ENCODE results near the gene GRHL3.
A peak's percentile ranks its signal among the peaks of the same experiment; 100 is the strongest.

The GRHL3 gene

DNA sequence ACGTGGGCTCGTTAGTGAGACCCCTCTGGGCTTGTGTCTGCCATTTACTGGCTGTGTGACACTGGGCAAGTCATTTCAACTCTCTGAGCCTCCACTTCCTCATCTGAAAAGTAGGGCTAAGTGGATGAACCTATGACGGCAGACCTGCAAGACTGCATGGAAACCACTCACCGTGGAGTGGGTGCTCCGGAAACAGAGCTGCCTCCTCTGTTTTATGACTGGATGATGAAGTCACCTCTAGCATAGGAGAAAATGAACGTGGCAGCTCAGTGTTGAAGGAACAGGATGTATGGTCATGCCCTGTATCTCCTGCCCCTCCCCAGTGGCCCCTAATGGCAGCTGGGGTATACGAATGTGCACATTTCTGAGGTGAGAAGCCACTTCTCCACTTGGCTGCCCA lies 53.9 kb downstream of the GRHL3 start:
- DNase-seq (ENCODE audit: low spot score), result no peak

DNA sequence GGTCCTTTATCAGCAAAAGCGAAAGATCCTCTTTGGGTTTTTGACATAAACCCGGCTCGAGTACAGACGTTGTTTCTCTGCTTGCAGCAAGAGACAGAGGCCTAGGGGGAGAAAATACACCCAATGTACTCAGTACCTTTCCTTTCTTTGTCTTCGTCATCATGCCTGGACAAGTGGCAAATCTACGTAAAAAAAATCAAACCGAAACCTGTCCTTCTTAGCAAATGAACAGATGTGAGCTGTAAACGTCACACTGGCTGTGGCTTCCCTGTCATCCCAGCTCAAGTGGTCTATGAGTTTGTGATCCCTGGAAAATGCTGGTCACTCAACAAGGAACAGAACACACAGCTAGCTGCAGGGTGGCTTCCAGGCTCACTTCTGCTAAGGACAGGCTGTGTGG lies 54.6 kb downstream of the GRHL3 start:
- no peak for DNase-seq (ENCODE audit: low spot score)

DNA sequence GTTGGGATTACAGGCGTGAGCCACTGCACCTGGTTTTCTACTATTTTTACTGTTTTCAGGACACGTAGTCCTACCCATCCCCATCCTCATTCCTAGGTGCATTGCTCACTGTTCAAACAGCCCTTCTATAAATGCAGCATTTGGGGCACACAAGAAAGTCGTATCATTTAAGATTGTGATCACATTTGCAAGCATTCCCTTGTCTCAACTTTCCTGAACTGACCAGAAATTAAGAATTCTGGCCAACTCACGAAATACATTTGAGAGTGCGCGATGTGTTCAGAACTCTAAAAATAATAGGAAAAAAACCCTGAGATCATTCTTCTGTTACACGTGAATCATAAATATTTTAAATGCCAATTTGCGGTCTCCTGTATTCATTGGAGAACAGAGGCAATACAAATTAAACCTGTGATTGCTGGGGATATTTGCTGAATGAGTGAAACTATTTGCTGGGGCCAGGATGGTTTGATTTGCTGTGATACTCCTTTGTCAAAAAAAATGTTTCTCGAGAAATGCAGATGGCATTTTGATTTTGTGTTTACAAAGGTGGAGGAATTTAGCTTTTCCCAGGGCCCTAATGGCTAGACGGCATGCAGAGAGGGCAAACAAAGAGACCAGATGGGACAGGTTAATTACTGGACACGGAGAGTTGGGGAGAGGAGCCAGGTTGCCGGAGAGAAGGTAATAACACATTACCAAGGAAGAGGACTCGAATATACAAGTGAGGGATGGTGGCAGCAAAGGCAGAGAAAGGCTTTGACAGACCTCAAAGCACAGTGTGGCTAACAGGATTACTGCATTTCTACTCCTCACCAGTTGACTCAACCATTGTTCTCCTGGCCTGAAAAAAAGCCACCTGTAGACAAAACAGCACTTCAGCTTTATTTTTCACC lies 56.0 kb downstream of the GRHL3 start:
- no peak for DNase-seq (ENCODE audit: low spot score)

DNA sequence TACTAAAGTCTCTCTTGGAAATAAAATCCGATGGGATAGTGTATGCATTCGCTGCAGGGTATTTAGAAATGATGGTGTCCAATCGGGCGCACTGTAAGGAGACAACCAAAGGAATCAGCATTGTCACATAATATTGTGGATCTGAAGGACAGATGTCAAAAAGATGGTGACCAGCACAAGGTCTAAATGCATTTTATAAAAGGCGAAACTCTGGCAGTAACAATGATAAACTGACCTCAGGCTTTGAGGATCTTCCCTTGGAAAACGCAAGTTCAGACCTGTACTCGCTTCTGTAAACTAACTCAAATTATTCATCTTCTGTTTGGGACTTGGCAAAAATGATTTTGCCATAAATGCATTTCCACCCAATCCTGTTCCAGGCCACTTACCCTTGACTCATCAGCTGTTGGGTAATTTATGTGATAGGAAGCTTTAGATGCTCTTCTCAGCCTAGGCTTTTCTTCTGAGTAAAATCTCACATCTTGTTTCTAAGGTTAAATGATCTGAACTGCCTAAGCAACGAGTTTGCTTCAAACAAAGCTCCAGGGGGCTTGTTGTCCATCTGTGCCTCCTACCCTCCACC lies 60.7 kb downstream of the GRHL3 start:
- no peak for DNase-seq (ENCODE audit: low spot score)

DNA sequence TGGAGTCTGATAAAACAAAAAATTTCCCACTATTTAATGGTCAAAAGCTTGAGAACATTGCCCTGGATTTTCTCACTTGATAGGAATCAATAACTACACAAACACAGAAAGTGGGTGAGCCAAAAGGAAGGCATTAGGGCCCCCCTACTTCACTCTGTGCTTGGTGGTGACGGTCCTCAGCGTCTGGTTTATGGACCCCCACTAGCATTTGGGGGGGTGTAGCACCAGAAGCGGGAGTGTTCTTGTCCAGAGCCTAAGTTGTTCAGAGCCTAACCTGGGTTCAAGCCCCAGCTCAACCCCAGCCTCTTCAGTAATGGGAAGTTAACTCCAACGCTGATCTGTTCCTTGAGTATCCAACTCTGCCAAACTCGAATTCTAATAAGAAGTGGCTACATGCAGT lies 61.4 kb downstream of the GRHL3 start:
- no peak for DNase-seq (ENCODE audit: low spot score)

DNA sequence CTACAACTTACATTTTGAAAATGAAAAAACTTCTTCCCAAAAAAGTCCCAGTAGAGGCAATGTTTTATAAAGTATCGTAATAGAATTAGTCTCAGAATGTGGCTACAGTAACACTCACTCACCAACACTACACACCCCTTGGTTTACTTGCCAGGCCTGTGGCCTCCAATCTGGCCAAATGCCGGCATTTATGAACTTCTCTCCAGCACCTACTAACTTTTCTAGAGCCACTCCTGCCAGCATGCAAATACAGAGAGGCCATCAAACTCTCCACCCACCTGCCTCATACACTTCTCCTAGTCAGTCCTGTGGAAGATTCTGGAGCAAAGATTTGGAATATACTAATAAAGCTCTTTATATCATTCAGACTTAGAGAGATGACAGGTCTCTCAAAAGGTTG lies 62.1 kb downstream of the GRHL3 start:
- no peak for DNase-seq (ENCODE audit: low spot score)

DNA sequence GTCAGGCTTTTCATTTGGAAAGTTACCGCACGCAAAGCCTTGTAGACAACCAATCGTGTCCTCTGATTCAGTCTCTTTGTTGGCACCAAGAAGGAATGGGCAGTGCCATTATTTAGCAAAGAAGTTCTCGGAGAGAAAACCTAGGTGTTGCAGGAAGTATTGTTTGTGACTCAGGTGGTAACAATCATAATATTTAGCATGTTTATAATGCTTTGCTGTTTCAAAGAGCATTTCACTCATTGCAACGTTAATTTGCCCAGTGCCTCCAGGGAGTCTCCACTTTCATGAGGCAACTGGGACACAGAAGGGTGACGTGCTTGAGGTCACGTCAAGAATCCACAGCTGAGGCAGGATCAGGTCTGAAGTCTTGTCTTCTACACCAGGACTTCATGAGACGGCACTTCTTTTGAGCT lies 63.0 kb downstream of the GRHL3 start:
- no peak for DNase-seq (ENCODE audit: low spot score)

DNA sequence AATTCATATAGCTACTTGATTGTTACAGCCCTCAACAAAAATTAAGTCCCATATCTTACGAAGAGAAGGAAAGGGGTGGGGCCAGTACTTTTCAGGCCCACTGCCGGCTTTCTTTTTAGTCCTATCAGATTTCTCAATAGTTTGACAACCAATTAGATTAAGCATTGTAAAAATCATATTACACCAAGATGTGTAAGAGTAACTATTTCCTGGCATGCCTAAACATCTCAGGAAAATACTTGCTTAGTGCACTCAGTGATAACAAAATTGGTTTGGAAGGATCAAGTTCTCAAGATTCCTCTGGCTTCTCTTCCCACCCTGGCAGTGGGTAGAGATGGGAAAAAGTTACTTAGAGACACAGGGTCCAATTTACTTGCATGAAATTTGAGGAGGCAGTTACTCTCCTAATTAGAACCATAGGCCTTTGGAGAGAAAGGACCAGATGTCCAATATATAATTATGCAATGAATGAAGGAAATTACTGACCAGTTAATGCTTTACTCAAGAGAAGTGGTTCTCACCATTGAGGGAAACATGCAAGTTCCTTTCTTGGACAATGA lies 64.3 kb downstream of the GRHL3 start:
- no peak for DNase-seq (ENCODE audit: low spot score)

DNA sequence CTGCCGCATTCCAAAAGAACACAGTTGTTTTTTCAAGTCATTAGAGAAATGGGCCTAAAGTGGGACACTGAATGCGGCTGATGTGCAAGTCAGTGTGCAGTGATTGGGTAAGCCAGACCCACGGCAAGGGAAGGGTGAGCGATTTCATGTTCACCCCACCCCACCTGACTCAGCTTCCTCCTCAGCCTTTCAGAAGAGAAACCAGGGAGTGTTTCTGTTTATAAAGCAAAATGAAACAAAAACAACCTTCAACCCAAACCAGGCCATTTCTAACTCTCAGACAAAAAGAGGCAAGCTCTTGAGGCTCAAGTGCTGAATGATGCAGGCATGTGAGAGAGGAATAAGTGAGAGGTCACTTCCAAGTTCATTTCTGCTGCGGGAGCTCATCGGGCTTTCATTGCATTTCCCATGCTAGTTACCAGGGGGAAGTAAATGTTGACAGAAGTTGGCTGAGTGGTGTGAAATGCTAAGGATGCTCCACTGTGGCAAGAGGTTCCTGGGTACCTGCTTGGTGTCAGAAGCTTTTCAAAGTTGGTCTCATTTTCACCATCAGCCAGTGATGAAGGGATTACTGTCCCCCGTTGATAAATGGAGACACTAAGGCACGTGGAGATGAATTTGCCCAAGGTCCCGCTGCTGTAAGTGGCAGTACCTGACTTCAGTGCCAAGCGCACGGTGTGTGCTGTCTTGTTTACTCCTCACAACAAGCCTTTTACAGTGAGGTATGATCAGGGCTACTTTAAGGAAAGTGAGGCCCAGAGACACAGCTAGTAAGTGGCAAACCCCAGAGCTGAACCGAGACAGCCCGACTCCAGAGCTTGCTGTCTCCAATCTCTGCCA lies 65.3 kb downstream of the GRHL3 start:
- DNase-seq (ENCODE audit: low spot score), result no peak

DNA sequence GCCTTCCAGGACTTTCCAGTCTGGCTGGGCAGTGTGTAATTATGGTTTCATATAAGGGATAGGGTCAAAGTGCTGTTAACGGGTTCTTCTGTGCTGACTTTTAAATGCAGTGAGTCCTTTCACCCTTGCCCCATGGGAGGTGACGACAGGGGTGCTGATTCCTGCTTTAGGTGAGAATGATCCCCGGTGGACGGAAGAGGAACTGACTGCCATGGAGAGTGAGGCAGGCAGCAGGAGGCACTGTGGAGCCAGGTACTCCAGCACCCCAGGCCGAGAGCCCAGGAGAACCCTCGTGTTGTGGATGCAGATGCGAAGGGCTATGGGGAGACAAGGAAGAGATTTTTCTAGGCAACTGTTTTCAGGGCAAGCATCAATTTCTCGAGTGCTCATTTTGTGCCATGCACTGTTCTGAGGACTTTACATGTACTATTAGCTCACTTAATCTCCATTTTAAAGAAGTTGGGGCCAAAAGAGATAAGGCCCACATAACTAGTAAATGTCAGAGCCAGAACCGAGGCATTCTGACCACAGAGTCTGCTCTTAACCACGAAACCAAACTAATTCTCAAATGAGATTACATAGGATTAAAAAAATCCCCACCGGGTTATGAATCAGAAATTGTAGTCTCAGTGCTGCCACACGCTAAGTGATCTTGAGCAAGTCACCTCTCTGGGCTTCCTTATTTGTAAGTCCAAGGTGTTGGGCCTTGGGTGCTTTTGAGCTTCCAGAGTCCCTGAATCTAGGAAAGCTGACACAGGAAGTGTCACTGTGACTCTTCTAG lies 66.2 kb downstream of the GRHL3 start:
- no peak for DNase-seq (ENCODE audit: low spot score)

DNA sequence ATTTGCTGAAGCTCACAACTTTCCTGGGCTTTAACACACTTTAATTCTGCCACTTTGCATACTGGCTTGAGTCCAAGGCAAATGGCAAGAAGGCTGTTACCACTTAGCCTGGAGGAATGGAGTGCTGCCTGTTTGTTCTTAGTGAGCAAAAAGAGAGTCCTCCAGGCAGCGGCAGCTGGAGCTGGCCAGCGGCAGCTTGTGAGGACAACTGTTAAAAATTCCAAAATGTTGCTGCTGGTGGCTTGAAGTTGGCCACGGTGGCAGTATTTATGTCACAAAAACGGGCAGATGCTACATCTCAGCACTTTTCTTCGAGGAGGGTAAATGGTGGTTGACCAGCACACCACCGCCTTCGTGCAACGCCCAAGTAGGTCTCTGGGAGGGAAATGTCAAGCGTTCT lies 67.1 kb downstream of the GRHL3 start:
- no peak for DNase-seq (ENCODE audit: low spot score)

DNA sequence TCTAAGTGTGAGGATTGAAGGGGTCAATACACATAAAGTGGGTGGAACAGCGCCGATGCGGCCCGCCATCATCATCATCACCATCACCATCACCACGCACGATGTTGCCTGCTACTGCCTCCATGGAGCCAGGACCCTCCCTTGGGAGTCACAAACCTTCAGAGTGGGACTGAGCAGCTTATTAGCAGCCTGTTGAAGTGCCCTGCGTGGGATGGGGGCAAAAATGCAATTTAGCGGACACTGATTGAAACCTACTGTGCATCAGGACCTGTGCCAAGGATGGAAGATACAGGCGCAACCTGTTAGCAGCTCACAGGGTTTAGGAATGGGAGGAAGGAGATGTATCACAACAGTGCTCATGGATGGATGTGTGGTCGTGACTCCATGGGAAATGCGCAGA lies 67.8 kb downstream of the GRHL3 start:
- DNase-seq (ENCODE audit: low spot score), result no peak

DNA sequence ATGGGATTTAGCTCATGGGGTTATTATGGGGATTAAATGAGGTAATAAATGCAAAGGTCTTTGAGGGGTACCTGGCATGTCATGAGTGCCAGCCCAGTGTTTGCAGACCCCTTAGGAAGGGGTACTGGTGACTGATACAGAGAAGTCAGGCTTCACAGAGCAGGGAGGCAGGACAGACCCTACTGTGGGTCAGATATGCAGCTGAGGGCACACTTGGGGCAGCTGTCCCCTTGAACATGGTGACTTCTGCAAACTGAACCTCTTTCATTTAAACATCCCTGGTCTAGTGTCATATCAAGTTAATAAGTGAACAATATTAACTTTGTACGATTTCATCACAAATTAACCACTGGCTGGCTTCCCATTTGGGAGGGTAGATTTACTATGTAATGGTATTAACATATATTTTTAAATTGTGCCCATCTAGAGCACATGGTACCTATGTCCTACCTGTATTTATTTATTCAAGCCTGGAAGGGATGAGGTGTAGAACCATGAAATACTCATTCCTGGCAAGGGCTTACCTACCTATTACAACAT lies 68.5 kb downstream of the GRHL3 start:
- DNase-seq (ENCODE audit: low spot score), result no peak

DNA sequence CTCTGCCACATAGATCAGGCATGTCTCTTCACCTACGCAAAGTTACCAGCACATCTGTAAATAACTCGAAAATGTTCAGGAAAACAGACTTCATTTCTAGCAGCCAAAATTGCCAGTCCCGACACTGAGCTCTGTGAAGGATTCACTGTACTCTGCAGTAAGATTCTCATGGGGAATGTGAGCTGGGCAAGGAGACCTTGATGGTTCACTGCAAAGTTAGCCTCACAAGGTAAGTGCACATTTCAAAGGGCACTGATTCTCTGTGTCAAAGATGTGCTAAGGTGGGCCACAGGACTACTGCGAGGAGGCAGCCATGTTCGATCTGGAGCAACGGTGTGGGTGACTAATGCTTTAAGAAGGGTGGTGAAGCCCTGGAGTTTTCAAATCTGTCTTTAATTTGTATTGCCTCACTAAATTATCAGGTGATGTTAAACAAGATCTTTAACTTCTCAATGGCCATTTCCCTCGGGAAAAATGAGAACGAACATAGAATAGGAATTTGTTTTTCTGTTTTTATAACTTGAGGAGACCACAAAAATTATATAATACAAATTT lies 69.3 kb downstream of the GRHL3 start:
- no peak for DNase-seq (ENCODE audit: low spot score)

DNA sequence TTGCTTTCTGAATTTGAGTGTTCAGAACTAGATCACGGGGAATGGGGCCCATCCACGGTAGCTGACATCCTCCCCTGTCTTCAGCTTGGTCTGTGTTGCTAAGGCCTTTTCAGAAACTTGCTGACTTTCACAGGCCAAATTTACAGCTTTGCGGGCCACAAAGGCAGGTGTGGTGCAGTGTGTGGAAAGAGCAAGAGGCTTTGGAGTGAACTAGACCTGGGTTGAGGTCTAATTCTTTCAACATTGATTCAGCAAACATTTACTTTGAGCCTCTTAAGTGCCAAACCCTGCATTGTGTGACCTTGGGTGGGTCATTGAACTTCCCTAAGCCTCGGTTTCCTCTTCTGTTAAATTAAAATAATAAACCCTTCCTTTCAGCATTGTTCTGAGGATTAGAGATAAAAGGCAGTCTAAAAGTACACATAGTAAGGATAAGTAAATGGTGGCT lies 70.1 kb downstream of the GRHL3 start:
- DNase-seq (ENCODE audit: low spot score), result no peak

DNA sequence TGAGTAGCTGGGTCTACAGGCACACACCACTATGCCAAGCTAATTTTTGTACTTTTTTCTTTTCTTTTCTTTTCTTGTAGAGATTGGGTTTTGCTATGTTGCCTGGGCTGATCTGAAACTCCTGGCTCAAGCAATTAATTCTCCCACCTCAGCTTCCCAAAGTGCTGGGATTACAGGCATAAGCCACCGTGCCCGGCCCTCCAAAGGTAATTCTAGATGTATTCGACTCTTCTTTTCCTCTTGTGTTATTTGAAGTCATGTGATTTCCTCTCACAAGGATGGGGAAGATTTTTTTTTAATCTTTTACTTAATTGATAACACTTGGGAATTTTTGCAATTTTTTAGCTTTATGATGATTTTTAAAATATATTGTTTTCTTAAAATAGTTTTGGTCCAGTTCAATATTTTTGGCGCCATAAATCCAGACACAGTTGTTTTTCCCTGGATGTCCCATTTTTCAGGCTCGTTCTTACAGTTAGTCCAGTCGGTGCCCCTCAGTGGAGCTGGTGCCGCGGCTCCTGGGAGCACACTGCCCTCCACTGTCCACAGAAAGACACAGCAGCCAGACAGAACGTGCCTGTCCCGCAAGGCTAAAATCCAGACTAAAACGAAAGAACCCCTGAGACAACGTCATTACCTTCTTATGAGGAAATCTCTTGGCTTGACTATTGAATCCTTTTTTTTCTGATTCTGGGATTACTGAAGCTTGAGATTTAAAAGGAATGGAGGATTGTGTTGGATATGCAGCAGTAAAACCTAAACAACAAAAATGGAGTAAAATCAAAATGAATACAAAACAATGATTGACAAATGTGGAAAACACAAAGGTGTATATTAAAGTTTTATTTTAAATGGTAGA lies 72.0 kb downstream of the GRHL3 start:
- peak; percentile 80 for DNase-seq (ENCODE audit: low spot score)

DNA sequence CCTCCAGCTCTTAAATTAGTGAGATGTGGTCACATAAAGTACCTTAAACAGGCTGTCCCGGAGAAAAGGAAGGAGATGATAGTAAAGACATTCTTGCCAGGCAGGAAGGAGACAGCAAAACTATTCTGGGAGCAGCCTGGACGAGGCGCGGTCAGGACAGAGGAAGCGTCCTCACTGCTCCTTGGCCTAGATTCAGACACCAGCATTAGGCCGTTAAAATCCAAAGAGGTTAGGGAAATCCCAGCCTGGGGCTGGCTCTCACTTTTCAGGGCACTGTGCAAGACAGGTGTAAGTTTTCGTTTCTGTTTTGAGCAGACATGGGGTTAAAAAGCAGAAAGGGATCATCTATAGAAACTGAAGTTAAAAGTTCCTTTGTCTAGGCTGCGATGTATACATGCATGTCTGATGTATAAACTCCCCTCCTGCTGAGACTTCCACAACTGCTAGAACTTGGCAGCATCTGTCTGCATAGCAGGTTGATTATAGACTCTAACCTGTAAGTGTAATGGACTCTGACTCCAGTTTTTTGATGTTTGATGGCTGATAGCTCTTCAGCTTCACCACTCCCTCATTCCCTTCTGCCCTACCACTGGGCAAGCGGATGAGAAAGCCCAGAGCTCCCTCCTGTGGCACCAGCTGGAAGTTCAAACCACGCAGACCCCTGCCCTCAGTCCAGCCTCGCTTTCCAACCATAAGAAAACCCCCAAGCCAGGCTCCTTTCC lies 72.9 kb downstream of the GRHL3 start:
- DNase-seq (ENCODE audit: low spot score), result peak; percentile 57

DNA sequence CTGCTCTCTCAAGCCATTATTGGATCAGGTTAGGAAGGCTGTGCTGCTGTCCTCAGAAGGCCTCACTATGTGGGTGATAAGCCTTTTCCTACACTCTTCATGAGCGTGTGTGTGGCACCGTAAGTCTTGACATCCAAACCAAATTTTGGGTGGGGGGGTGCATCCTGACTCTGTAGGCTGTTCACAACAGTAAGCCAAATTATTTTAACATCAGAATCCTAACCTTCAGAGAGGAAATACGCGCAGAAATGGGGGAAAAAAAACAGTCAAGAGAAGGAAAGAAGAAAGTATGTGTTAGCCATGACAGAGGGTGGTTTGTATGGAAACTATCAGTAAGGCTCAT lies 73.4 kb downstream of the GRHL3 start:
- no peak for DNase-seq (ENCODE audit: low spot score)

DNA sequence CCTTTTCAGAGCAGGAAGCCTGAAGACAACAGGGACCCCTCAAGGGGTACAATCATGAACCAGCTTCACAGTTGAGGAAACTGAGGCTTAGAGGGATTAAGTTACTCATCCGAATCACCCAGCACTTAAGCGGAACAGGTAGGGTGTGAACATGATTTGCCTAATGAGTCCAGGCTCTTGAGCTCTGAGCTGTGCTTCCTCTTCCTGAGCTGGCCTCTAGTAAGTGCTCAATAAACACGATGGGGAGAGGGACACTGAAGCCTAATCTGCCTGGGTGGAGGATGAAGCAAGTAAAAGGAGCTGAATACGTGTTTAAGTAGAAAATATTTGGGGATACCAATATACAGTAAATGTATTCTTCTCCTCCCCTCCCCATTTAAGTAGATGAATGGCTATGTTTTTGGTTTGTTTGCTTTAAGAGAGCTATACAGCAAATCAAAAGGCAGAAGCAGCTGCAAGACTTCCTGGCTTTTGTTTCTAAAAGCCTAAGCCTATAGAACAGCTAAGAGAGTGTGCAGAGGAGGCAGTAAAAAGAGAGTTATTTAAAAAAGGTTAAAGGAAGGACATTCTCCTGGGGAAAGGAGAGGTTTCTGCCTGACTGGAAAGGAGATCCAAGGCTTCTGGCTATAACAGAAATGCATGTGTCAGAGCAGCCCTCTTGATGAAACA lies 74.0 kb downstream of the GRHL3 start:
- DNase-seq (ENCODE audit: low spot score), result no peak

Data from putamen (tissue), 1 donor.